Measurements from ENCODE around the gene FBLN2.
A peak's percentile ranks its signal among the peaks of the same experiment; 100 is the strongest.

Gene FBLN2

GRCh38 chr3:13539671-13540070, 9.3 kb upstream of the FBLN2 start:
- intact Hi-C loops (cut with DNase I; ENCODE audit: low total_unique reads): no loop called here
- TF ChIP-seq, protein P1, sequence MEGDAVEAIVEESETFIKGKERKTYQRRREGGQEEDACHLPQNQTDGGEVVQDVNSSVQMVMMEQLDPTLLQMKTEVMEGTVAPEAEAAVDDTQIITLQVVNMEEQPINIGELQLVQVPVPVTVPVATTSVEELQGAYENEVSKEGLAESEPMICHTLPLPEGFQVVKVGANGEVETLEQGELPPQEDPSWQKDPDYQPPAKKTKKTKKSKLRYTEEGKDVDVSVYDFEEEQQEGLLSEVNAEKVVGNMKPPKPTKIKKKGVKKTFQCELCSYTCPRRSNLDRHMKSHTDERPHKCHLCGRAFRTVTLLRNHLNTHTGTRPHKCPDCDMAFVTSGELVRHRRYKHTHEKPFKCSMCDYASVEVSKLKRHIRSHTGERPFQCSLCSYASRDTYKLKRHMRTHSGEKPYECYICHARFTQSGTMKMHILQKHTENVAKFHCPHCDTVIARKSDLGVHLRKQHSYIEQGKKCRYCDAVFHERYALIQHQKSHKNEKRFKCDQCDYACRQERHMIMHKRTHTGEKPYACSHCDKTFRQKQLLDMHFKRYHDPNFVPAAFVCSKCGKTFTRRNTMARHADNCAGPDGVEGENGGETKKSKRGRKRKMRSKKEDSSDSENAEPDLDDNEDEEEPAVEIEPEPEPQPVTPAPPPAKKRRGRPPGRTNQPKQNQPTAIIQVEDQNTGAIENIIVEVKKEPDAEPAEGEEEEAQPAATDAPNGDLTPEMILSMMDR (IDR thresholded peaks at IDR 0.05): no peak
- peak in 1 of 2 donors; percentile 63 for DNase-seq
- Histone ChIP-seq H3K27ac (peak overlapping the region; percentile 13 to 52), H3K4me1 (peaks cover 0 to 43% (median 8%) of the 10 kb centered on the region in 4 donors), H3K36me3 (no peaks in the 10 kb centered on the region), H3K4me3 (no peak overlapping the region), H3K27me3 (no peaks in the 10 kb centered on the region), H3K9me3 (no peaks in the 10 kb centered on the region)

DNA sequence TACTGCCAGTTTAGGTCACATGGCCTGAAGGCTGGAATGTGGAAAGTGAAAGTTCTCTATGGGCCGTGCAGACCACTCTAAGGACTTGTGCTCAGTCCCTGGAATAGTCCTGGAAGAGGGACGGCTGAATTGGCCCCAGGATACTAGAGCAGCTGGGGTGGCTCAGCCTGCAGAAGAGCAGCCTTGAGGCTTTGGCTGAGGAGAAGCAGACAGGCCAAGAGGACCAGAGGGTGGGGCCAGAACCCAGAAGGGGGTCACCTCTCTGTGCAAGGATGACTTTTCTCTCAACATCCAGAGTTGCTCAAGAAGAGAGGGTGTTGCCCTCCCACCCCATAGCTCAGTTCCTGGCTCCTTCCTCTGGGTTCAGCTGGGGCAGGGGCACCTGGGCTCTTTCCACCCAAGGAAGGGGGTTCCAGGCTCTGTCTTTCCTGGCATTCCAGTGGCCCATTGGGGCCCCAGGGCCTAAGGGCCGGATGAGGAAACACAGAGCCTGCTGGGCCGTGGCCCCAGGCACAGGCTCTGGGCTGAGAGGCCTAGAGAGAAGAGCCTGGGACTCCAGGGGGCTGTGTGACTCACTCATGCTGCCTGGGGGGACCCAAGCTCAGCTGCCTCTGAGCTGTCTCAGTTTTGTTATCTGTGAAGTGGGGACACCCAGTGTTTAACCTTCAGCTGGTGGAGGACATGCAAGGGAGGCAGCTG, 8.5 kb upstream of the FBLN2 start:
- Histone ChIP-seq H3K4me3 (no peak overlapping the region), H3K27ac (peak overlapping the region in 1 of 2 donors; percentile 13), H3K36me3 (no peaks in the 10 kb centered on the region), H3K9me3 (no peaks in the 10 kb centered on the region), H3K27me3 (no peaks in the 10 kb centered on the region), H3K4me1 (peaks cover 0 to 46% (median 8%) of the 10 kb centered on the region in 4 donors)
- TF ChIP-seq, protein P1 (IDR thresholded peaks at IDR 0.05): no peak
- peak in 1 of 2 donors; percentile 58 for DNase-seq
- intact Hi-C loops (cut with DNase I; ENCODE audit: low total_unique reads): no loop called here

DNA sequence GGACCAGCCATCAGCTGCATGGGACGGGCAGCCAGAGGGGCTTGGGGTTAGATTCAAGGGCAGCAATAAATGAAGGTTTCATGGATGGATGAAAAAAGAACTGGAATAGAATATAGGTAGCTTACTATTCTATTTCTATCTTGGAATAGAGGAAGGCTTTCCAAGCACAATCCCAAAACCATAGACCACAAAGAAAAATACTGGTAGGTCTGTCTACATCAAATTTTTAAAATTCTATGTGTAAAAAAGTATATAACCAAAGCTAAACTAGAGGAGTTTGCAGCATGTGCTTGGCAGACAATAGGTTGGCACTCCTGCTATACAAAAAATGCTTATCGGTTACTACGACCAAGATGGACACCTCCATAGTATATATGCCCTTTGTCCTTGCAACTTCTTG, 7.2 kb upstream of the FBLN2 start:
- no peak overlapping the region for H3K4me3 ChIP-seq
- no peak for DNase-seq
- peaks cover 0 to 37% (median 4%) of the 10 kb centered on the region in 4 donors for H3K4me1 ChIP-seq
- H3K27me3 ChIP-seq: no peaks in the 10 kb centered on the region
- no peaks in the 10 kb centered on the region for H3K9me3 ChIP-seq
- no peak overlapping the region for H3K27ac ChIP-seq
- TF ChIP-seq, protein P1 (IDR thresholded peaks at IDR 0.05): no peak
- intact Hi-C loops (cut with DNase I; ENCODE audit: low total_unique reads): no loop called here
- H3K36me3 ChIP-seq: no peaks in the 10 kb centered on the region

GRCh38 chr3:13542142-13542541, 6.8 kb upstream of the FBLN2 start:
- intact Hi-C loops (cut with DNase I; ENCODE audit: low total_unique reads): no loop called here
- no peaks in the 10 kb centered on the region for H3K36me3 ChIP-seq

GRCh38 chr3:13543253-13543652, 5.7 kb upstream of the FBLN2 start:
- intact Hi-C loops (cut with DNase I; ENCODE audit: low total_unique reads): no loop called here
- Histone ChIP-seq H3K4me1 (peaks cover 0 to 26% (median 4%) of the 10 kb centered on the region in 4 donors), H3K9me3 (no peaks in the 10 kb centered on the region), H3K4me3 (no peak overlapping the region), H3K27ac (peak overlapping the region; percentile 26 to 59), H3K27me3 (peaks cover 0 to 9% of the 10 kb centered on the region in 2 donors), H3K36me3 (no peaks in the 10 kb centered on the region)
- DNase-seq: peak; percentile 89 to 91
- TF ChIP-seq, protein P1 (IDR thresholded peaks at IDR 0.05): no peak

More at GRCh38 chr3:13542142-13542541, 6.8 kb upstream of the FBLN2 start:
- no peak overlapping the region for H3K4me3 ChIP-seq
- peaks cover 0 to 33% (median 2%) of the 10 kb centered on the region in 4 donors for H3K4me1 ChIP-seq
- no peaks in the 10 kb centered on the region for H3K9me3 ChIP-seq
- TF ChIP-seq, protein P1 (IDR thresholded peaks at IDR 0.05): no peak
- H3K27me3 ChIP-seq: no peaks in the 10 kb centered on the region
- H3K27ac ChIP-seq: no peak overlapping the region
- no peak for DNase-seq

All from tibial artery (tissue), 4 donors.